HG03439 (cell line): ENCODE data around the gene SLF2.

Source experiments
- ATAC-seq: cut with Tn5 transposase; IDR thresholded peaks from one replicate; pipeline ENCODE4 v1.9.1; 2021; ENCODE audit warnings: mild to moderate bottlenecking, moderate library complexity; ENCODE audit not compliant: unreplicated experiment

Gene SLF2

DNA sequence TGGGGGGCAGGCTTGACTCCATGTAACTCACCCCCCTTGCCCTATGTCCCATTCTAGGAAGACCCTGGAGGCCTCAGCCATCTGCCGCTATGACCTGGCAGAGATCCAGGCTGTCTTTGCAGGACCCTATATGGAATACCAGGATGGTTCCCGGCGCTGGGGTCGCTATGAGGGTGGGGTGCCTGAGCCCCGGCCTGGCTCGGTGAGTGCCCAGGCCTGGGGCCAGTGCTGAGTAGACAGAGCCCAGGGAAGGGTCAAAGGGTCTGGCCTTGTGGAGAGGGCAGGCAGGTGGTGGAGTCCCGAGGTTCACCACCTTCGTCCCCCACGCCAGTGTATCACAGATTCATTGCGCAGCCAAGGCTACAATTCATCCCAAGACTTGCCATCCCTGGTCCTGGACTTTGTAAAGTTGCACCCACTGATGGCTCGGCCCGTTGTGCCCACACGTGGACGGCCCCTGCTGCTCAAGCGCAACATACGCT is 67.1 kb downstream of the SLF2 start:
- ATAC-seq = no peak

DNA sequence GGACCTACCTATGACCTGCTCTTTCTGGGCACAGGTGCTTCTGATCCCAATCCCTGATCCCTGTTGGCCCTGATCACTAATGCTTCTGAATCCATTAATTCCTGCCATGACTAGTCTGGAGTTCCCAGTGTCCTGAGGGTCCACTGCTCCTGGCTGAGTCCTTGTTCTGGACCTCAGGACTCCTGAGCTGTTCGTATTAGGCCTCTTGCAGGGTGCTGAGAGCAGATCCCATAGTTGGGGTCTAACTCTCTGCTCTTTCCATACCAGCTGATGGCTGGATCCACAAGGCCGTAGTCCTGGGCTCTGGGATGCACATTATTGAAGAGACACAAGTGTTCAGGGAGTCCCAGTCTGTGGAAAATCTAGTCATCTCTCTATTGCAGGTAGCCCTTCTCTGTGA is 67.5 kb downstream of the SLF2 start:
- ATAC-seq = no peak

DNA sequence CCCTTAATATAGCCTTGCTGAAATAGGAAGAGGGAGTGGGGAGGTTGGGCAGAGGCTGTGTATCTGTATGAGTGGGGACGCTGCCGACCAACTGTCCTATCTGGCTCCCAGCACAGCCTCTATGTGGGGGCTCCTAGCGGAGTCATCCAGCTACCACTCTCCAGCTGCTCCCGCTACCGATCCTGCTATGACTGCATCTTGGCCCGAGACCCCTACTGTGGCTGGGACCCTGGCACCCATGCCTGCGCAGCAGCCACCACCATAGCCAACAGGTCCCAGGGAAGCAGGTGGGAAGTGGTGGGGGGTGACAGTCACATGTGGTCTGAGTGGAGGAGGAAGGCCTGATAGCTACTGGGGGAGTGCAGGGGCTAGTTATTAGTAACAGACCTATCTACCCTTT is 67.9 kb downstream of the SLF2 start:
- no peak for ATAC-seq

DNA sequence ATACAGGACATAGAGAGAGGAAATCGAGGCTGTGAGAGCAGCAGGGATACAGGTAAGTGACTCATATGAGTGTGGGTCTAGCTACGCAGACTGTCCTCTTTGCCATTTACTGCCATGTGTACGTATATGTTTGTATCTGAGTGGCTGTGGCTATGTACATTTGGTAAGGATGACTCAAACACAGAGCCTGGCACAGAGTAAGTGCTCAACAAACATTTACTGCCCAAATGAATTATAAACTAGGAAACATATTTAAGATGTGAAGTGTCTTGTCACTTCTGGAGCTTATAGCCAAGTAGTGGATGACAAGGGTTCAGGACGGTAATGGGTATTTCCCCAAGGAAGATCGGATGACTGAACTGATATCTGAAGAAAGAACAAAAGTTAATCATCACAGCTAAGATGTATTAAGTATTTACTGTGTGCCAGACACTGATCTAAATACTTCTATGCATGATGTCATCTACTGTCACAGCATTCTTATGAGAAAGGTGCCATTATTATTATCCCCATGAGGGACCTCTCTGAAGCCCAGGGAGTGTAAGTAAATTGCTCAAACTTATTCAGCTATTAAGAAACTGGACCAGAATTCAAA is 68.5 kb downstream of the SLF2 start:
- no peak for ATAC-seq

DNA sequence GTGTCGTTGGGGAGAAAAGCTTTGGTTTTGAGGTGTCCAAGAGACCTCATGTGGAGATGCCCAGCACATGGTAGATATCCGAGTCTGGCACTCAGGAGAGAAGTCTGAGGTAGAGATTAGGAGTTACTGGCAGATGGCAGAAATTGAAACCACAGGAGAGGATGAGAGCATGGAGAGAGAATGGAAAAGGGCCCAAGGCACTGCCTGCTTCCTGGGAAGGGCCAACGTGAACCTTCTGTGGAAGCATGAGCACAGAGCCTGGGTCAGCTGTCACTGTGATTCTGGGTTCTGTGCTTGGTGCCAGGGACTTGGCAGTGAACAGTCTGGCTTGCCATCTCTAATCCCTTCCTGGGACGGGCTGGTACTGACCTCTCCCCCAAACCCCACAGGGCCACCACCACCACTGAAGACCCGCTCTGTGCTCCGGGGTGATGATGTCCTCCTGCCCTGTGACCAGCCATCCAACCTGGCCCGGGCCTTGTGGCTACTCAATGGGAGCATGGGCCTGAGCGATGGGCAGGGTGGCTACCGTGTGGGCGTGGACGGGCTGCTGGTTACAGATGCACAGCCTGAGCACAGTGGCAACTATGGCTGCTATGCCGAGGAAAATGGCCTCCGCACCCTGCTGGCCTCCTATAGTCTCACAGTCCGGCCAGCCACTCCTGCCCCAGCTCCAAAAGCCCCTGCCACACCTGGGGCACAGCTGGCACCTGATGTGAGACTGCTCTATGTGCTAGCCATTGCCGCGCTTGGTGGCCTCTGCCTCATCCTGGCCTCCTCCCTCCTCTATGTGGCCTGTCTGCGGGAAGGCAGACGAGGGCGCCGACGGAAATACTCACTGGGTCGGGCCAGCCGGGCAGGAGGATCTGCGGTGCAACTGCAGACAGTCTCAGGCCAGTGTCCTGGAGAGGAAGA is 70.4 kb downstream of the SLF2 start:
- no peak for ATAC-seq

DNA sequence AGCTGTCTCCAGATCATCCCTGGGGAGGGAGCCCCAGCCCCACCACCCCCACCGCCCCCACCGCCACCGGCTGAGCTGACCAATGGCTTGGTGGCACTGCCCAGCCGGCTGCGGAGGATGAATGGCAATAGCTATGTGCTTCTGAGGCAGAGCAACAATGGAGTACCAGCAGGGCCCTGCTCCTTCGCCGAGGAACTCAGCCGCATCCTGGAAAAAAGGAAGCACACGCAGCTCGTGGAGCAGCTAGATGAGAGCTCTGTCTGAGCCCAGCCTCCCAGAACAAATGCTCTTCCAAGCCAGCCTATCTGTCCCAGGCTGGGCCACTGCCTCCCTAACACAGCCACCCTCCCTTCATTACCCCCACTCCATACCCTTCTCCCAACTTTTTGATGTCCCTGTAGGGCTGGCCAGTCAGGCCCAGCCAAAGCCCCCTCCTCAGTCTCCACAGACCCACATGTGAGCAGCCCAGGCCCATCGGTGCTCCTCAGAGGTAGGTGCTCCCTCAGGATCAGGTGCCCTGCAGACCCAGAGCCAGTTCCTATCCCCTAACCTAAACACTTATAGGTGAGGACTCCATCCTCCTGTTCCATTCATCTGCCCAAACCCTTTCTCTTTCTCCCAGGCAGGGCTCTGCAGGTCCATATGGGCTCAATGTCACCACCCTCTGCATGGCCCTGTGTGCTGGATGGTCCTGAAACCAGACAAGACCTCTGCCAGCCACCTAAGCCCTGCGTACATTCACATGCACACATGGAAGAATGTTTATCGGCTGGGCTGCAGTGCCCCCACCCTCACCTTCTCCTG is 71.3 kb downstream of the SLF2 start:
- ATAC-seq = no peak

DNA sequence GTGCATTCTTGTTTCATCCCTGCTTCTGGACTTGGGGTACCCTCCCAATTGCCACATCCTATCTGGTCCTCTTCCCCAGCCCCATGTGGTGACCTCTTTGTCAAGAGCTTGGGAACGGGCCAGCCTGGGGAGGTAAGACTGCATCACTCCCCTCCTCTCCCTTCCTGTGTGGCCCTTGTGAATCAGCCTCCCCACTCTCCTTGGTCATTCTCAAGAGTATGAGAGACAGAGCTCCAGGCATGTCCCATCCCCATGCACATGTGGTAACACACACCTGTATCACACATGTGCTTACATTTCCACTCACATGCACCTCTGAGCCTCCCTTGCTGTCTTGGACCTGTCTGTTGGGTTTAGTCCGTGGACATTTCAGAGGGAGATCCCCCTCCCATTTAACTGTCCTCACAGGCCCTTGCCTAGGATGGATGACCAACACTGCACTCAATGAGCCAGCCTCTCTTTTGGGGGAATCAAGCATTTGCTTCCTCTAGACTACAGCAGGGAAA is 72.0 kb downstream of the SLF2 start:
- no peak for ATAC-seq

DNA sequence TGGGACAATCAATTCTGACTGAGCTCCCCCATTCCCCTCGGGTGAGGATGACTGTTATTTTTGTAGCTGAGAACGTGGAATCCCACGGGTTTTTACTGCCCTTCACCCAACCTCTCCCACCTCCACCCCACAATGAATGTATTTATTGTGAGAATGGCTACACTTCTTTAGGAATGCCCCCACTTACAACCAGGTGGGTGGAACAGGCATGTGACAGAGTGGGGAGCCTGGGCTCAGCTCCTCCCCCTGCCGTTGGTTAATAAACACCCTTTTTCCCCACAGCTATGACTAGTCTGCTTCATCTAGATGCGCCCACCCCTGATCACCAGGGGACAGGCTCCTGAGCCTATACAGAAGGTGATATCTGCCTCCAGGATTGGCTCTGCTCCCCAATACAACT is 72.6 kb downstream of the SLF2 start:
- no peak for ATAC-seq

DNA sequence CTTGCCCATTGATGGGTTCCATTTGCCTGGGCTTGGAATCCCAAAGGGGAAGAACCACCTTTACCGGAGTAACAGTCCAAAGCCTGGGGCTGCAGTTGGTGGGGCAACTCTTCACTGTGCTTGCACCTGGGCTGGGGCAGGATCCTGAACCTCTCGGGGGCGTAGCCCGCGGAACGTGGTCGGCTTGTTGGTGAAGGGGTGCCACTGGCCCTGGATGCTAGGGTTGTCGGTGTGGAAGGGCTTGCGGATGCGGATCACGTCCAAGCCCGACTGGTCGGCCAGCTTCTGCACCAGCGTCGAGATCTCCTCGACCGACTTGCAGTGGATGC is 73.8 kb downstream of the SLF2 start:
- ATAC-seq = no peak

DNA sequence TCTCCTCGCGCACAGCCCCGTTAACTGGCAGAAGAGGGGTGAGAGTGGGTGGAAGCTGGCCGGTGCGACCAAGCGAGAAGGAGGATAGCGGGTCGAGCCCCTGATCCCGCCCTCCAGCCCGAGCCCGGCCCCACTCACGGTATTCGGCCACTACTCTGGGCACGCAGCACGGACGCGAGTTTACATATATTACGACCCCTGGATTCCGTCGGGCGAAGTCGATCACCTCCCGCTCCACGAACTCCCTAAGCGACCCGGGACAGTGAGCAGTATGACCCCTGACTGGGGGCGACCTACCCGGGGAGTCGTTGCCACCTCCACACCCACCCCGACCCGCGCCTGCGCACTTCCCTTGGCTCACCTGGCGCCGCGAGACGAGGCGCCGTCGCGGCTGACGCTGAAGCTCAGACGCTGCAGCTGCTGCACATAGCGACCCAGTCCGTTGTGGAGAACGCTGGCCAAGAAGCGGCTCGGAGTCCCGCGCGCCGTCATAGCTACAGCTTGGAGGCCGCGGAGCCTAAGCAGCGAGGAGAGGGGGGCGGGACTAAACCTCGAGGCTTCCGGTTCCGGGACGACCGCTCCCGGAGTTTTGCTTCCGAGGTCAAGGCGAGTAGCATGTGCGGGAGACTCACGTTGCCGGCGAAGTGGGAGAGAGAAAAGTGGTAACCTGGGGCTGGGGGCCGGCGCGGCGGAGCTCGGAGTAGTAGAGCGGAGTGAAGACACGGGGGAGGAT is 74.4 kb downstream of the SLF2 start, which contains the start of the genes MRPL43 and TWNK:
Gene MRPL43, minus strand, starts transcription at position 546 of the 733 bp plus-strand sequence. Its CDS starts 54 bp downstream, at position 492.
Gene TWNK, plus strand, starts transcription at position 592 of the 733 bp plus-strand sequence. CDS start 668 bp downstream, outside the sequence.
- ATAC-seq = peak; percentile 75

DNA sequence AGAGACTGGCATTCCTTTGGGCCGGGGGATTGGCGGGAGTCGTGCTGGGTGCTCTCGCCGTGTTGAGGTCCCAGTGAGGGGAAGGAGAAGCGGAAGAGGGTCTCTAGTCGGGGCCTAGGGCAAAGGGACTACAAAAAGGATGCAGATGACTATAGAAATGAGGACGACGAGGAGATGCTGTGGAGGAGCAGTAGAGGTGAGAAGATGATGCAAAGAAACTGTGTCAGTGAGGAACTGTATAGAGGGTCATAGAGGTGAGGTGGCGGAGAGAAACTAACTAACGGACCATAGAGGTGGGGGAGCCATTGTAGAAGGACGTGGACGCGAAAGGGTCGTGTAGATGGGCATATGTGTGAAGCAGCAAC is 74.9 kb downstream of the SLF2 start:
- no peak for ATAC-seq

DNA sequence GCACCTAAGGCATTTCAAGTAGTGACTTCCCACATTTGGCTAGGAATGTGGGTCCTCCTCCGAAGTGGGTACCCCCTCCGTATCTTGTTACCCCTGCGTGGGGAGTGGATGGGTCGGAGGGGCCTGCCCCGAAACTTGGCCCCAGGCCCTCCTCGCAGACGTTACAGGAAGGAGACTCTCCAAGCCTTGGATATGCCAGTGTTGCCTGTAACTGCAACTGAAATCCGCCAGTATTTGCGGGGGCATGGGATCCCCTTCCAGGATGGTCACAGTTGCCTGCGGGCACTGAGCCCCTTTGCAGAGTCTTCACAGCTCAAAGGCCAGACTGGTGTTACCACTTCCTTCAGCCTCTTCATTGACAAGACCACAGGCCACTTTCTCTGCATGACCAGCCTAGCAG is 75.4 kb downstream of the SLF2 start:
- ATAC-seq = no peak

DNA sequence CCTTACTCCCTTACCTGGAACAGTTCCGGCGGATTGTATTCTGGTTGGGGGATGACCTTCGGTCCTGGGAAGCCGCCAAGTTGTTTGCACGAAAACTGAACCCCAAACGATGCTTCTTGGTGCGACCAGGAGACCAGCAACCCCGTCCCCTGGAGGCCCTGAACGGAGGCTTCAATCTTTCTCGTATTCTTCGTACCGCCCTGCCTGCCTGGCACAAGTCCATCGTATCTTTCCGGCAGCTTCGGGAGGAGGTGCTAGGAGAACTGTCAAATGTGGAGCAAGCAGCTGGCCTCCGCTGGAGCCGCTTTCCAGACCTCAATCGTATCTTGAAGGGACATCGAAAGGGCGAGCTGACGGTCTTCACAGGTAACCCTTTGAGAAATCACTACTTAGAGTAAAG is 76.3 kb downstream of the SLF2 start:
- no peak for ATAC-seq

DNA sequence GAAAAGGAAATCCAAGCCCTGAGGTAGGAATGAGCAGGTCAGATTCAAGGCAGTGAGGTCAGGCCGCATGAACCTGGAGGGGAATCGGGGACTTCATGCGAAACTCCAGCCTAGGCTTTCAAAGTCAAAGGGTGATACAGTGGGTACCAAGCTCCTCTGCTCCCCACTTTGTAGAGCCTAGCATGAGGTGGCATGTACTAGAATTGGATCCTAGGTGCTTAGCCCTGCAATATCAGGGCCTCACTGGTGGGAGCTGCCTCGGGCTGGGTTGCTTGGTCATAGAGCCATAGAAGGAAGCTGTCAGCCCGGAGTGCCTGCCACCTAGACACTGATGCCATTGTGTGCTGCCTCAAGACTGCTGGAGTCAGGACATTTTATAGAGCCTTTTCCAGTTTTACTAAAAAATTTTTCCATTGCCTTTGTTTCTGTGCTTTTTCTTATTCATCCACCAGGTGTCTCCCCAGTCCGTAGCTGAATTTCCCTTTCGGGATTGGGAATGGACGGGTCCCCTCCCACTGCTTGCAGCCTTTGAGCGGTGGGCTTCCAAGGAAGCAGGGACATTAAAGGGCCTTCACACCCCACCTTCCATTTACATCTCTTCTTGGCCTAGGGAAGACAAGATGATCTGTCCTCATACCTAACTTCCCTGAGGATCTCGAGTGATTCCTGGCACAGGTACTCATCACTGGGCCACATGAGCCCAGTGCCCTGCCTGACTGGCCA is 81.4 kb downstream of the SLF2 start:
- ATAC-seq = no peak

DNA sequence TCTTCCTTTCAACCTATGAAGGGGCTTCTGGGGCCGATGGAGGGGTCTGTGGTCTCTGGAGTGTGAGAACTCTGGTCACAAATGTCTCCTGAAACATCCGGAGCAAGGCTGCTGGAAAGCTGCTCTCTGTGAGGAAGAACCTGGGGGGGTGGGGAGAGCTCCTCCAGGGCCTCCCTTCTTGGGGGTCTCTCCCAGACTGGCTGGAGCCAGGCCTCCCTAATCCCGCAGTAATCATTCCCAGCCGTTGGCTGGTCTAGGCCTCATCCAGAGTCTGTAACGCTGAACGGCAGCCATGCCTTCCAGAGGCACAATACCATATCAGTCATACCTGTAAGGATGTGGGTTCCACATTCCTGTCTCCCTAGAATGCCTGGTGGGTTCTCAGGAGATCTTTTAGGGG is 82.4 kb downstream of the SLF2 start:
- ATAC-seq = no peak

DNA sequence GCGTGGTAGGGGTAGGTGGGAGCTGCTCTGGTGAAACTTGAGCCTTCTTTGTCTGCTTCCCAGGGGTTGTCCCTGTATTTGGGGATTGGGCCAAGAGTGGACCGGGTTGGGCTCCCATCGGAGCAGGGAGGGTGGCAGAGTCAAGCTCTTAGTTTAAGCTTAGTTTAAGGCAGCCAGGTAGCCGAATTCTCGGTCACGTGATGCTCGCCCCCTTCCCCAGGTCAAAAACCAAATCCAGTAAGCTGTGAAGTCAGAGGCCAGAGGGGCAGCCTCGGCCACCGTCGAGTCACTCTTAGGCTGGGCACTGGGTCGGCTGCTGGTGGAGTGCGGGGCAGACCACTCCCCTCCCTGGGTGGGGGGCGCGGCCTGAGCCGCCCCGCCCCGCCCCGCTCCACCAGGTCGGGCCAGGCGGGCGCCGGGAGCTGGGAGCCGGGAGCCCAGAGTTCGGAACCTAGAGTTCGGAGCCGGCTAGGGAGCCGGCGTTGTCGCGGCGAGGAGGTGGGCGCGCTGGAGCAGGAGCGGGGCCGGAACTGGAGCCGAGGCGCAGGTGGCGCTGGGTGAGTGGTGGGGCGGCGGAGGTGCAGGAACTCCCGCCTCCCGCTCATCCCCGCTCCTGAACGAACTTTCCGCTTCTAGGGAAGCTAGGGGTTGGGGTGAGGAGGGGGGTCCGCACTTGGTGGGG is 84.1 kb downstream of the SLF2 start:
- no peak for ATAC-seq

DNA sequence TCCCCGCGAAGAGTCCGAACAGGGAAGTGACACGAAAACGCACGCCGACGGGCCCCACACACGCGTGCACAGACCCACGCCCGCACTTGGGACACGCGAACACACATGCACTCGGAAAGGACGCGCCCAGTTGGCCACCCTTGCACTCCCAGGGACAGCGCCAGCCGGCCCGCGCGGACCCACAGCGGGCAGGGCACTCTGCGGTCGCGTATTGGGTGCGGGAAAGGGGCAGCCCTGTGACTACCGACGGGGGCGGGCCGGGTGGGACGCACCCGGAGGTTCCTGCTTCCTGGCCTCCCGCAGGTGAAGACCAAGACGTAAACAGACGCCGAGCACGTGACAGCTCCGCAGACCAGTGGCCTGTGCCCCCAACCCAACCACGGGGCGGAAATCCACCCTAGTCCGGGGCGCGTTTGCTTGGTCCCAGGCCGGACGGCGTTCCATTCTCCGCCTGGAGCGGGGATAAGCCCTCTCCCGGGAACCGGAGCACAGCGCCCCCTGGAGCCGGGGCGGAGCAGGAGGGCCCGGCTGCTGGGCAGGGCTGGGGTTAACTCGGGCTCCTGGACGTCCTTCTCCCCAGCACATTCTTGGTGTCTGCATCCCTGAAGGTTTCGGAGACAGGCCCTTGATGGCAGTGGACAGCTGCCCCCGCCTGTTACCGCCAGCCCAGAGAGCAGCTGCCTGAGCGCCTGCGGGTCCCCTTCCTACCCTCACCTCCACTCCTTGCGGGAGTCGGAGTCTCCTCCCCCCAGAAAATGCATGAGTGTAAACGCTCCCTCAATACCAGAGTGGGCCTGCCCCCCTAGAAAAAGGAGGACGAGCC is 84.8 kb downstream of the SLF2 start:
- peak; percentile 48 for ATAC-seq

DNA sequence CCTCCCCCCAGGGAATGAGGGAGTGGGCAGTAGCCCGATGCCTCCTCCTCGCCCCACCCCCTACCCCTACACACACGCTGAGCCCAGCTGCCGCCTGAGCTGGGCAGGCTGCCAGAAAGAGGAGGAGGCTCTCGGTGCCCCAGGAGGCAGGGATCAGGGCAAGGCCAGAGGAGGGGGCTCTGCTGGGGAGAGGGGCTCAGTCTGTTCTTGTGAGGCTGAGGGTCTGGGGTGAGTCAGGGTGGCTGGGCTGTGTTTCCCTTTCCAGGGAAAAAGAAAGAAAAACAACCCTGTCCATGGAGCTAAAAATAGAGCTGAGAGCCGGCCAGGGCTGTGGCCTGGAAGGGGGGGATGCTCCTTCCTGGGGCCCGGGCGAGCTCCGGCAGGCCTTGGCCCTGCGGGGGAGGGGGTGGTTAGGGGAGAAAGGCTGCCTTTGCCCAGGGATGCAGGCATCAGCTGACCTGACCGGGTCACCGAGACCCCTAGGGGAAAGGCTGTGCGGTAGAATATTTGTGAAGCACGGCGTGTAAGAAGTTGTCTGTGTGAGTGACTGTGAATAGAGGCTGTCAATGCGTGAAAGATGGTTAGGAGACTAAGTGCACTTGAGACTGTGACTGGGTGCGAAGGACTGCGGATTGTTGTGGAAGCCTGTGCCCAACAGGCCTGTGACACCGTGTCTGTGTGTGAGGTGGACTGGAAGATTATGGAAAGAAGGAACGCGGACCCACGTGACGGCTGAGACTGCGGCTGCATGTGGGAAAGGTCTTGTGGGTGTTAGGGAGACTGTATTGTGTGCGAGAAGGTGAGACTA is 85.6 kb downstream of the SLF2 start:
- ATAC-seq = no peak
